VCaP (cell line): ENCODE results near the gene YIF1A.

ENCODE experiments used
- H3K27ac ChIP-seq: fragments of 450-650 bp; 2 replicates; pipeline ENCODE4 v1.5.1; 2017
- CTCF ChIP-seq: fragments of 450-650 bp; conservative IDR thresholded peaks from 2 replicates; pipeline ENCODE4 v1.5.1; 2017; ENCODE audit warnings: mild to moderate bottlenecking, moderate library complexity

The YIF1A gene

GRCh38 chr11:66291706-66292542, 3.0 kb upstream of the YIF1A start, which contains the start of gene TMEM151A:
TMEM151A (plus strand) TSS chr11:66291894; CDS start chr11:66292014, 120 bp downstream.
- H3K27ac ChIP-seq = peak within 1 kb of the TSS; percentile 78; the same call in 1 of the 2 replicates
- no peak for TF ChIP-seq CTCF

GRCh38 chr11:66291303-66291705, 2.4 kb upstream of the YIF1A start:
- no peak for TF ChIP-seq CTCF
- peak overlapping the region; percentile 78; the same call in 1 of the 2 replicates for H3K27ac ChIP-seq

GRCh38 chr11:66290330-66290621, 1.3 kb upstream of the YIF1A start:
- H3K27ac ChIP-seq = peak overlapping the region; percentile 98
- no peak for TF ChIP-seq CTCF

- no peak for TF ChIP-seq CTCF
- H3K27ac ChIP-seq = peak overlapping the region; percentile 98
Observed at GRCh38 chr11:66289548-66290329, 796 bp upstream of the YIF1A start.

GRCh38 chr11:66287889-66288670, 863 bp downstream of the YIF1A start:
- TF ChIP-seq CTCF = no peak
- H3K27ac ChIP-seq = peak overlapping the region; percentile 98

- peak overlapping the region; percentile 98 for H3K27ac ChIP-seq
- TF ChIP-seq CTCF = no peak
Observed at GRCh38 chr11:66287211-66287888, 1.6 kb downstream of the YIF1A start.
